Upper lobe of left lung (tissue), 6 donors: ENCODE results near the gene ALDH7A1. TPM values are rescaled to one million over a fixed set of nuclear protein-coding genes. Genes with fewer than 3 reads are reported as not detected.

Experiments
- ATAC-seq, 2 donors: fragments of 200-7000 bp; cut with Tn5 transposase; one replicate each; pipeline ENCODE4 v1.9.1; 2022; ENCODE audit warnings: mild to moderate bottlenecking in 2 of 2, moderate library complexity in 2 of 2; ENCODE audit not compliant: low FRiP score in 2 of 2
- DNase-seq, 2 donors: peaks; one replicate each; pipeline ENCODE4 v3.0.0-alpha.2; 2019 to 2020
- H3K27ac ChIP-seq, 4 donors: fragments of 200-600 bp; sonication (generic); one replicate each; pipeline ENCODE4 v1.5.1; 2016 to 2019
- H3K27me3 ChIP-seq, 4 donors: fragments of 200-600 bp; sonication (generic); one replicate each; pipeline ENCODE4 v1.5.1; 2017 to 2019
- H3K36me3 ChIP-seq, 4 donors: fragments of 200-600 bp; sonication (generic); one replicate each; pipeline ENCODE4 v1.5.1; 2016 to 2019
- H3K4me1 ChIP-seq, 4 donors: fragments of 200-600 bp; sonication (generic); one replicate each; pipeline ENCODE4 v1.5.1; 2018 to 2019
- H3K4me3 ChIP-seq, 4 donors: fragments of 200-600 bp; sonication (generic); one replicate each; pipeline ENCODE4 v1.5.1; 2017 to 2019; ENCODE audit warnings: mild to moderate bottlenecking in 2 of 4, moderate library complexity in 1 of 4
- H3K9me3 ChIP-seq, 4 donors: fragments of 200-600 bp; sonication (generic); one replicate each; pipeline ENCODE4 v1.5.1; 2018 to 2019
- EP300 ChIP-seq, 4 donors: sonication (generic); formaldehyde crosslinking; IDR thresholded peaks; one replicate each; pipeline ENCODE4 v1.5.1; 2017; ENCODE audit warnings: antibody characterized with exemption in 4 of 4, control low read depth in 2 of 4
- POLR2A ChIP-seq, 4 donors: fragments of 450-650 bp; IDR thresholded peaks; one replicate each; pipeline ENCODE4 v1.5.1; 2016 to 2017; ENCODE audit warnings: antibody characterized with exemption in 4 of 4, mild to moderate bottlenecking in 2 of 4
- POLR2AphosphoS5 ChIP-seq, 2 donors: sonication (generic); formaldehyde crosslinking; IDR thresholded peaks; one replicate each; pipeline ENCODE4 v1.5.1; 2017; ENCODE audit warnings: antibody characterized with exemption in 2 of 2
- WGBS, 2 donors: methylation state at CpG; one replicate each; pipeline ENCODE4 v1.1.5; 2017 to 2018; 5-methylcytosine and 5-hydroxymethylcytosine counted together
- total RNA-seq, 6 donors: library from RNA; depleted of rRNA in 4 of 6; stranded (reverse); fragments of >200 nt in 4 of 6; gene quantifications; one replicate each; pipeline versions ENCODE4 v1.1.0 to v1.2.1, GENCODE V29; 2016 to 2021
- TF ChIP-seq, protein P1 (sequence below), 6 experiments: fragments of 450-650 bp in 4 of 6; fragments of 200-600 bp in 2 of 6; sonication (generic) in 2 of 6; IDR thresholded peaks; one replicate each; pipeline ENCODE4 v1.5.1; 2016 to 2019; ENCODE audit warnings: antibody characterized with exemption in 6 of 6
- donor health status: DM: no; HTN: no; CAD: no; lungs with moderate emphysema.
- donor health status: DM: no; HTN: yes; CAD: no; lungs with severe emphysema.

Gene ALDH7A1
- total RNA-seq, 6 donors from 2014 or later, result 19.3 to 41.4 (median 30.0) TPM

DNA sequence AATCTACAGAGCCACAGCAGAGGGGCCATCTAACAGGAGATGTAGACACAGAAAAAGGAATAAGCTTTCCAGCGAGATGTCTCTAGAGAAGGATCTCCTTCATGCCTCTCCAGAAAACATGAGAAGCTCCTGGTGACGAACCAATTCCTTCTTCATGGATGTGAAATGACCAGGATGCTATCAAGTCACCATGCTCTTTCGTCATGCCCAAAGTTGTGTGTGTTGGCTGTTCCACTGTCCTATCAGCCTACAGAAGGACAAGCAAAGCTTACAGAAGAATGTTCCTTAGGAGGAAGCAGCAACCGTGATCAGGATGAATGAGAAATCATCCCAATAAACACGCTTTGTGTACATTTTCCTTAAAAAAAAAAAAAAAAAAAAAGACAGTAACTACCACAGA lies 54.4 kb downstream of the ALDH7A1 start:
- Histone ChIP-seq H3K9me3 (no peaks in the 10 kb centered on the region), H3K27ac (no peak overlapping the region), H3K4me3 (no peak overlapping the region), H3K4me1 (peaks cover 3 to 18% (median 13%) of the 10 kb centered on the region in 4 donors), H3K36me3 (peaks cover 0 to 7% (median 2%) of the 10 kb centered on the region in 4 donors), H3K27me3 (no peaks in the 10 kb centered on the region)
- 74 to 78% methylated on average over 5 of the region's 5 CpGs for WGBS, 2 donors
- TF ChIP-seq POLR2AphosphoS5 (IDR thresholded peaks at IDR 0.05) (no peak), POLR2A (IDR thresholded peaks at IDR 0.05) (no peak), EP300 (IDR thresholded peaks at IDR 0.05) (no peak)
- TF ChIP-seq, protein P1, sequence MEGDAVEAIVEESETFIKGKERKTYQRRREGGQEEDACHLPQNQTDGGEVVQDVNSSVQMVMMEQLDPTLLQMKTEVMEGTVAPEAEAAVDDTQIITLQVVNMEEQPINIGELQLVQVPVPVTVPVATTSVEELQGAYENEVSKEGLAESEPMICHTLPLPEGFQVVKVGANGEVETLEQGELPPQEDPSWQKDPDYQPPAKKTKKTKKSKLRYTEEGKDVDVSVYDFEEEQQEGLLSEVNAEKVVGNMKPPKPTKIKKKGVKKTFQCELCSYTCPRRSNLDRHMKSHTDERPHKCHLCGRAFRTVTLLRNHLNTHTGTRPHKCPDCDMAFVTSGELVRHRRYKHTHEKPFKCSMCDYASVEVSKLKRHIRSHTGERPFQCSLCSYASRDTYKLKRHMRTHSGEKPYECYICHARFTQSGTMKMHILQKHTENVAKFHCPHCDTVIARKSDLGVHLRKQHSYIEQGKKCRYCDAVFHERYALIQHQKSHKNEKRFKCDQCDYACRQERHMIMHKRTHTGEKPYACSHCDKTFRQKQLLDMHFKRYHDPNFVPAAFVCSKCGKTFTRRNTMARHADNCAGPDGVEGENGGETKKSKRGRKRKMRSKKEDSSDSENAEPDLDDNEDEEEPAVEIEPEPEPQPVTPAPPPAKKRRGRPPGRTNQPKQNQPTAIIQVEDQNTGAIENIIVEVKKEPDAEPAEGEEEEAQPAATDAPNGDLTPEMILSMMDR (IDR thresholded peaks at IDR 0.05), result no peak
- ATAC-seq, result no peak
- no peak for DNase-seq

DNA sequence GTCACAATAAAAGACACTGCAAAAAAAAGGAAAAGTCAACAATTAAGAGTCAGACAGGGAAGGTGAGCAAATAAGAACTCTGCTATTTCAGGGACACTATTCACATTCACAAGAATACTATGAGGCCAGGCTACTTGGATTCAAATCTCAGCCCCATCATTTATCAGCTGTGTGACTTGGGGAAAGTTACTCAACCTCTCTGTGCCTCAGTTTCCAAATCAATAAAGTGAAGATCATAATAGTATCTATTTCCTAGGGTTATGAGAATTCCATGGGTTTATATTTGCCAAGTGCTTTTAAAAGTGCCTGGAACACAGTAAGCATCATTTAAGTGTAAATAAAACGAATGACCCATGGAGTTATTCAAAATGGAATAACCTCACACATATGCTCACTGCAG lies 56.4 kb downstream of the ALDH7A1 start:
- ATAC-seq (no peak), DNase-seq (no peak)
- Histone ChIP-seq H3K4me3 (no peak overlapping the region), H3K4me1 (peaks cover 3 to 18% (median 13%) of the 10 kb centered on the region in 4 donors), H3K27me3 (no peaks in the 10 kb centered on the region), H3K27ac (no peak overlapping the region), H3K36me3 (no peaks in the 10 kb centered on the region), H3K9me3 (no peaks in the 10 kb centered on the region)
- no peak for TF ChIP-seq EP300 (IDR thresholded peaks at IDR 0.05)
- no peak for TF ChIP-seq POLR2AphosphoS5 (IDR thresholded peaks at IDR 0.05)
- TF ChIP-seq, protein P1 (IDR thresholded peaks at IDR 0.05), result no peak
- TF ChIP-seq POLR2A (IDR thresholded peaks at IDR 0.05), result no peak
- WGBS, 2 donors, result 44 to 56% methylated on average over 1 of the region's 1 CpG

DNA sequence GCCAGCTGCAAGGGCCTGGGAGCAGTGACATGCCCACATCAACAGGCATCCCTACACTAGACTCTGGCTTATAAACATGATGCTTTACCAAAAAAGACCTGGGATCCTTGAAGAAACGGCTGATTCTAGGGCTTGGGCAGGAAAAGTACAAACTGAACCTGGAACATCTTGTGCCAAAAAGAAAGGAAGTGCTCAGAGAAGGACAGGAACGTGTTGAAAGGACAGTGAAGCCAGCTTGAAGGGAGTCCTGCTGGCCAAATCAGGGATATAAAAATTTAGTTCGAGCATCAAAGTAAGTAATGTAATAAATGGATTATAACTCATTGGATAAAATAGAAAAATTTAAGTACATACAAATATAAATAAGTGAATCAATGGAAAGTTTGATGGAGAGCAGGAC lies 58.1 kb downstream of the ALDH7A1 start:
- Histone ChIP-seq H3K27ac (peak overlapping the region in 1 of 4 donors; percentile 67), H3K9me3 (no peaks in the 10 kb centered on the region), H3K4me1 (peaks cover 3 to 18% (median 15%) of the 10 kb centered on the region in 4 donors), H3K4me3 (no peak overlapping the region), H3K36me3 (no peaks in the 10 kb centered on the region), H3K27me3 (no peaks in the 10 kb centered on the region)
- DNase-seq (no peak), ATAC-seq (no peak)
- 37 to 52% methylated on average over 3 of the region's 3 CpGs for WGBS, 2 donors
- TF ChIP-seq POLR2A (IDR thresholded peaks at IDR 0.05) (no peak), EP300 (IDR thresholded peaks at IDR 0.05) (peak in 3 of 4 donors; percentile 17 to 80 (median 39)), POLR2AphosphoS5 (IDR thresholded peaks at IDR 0.05) (peak in 1 of 2 donors; percentile 57)
- TF ChIP-seq, protein P1 (IDR thresholded peaks at IDR 0.05), result peak in 4 of 6 experiments; percentile 27 to 38 (median 35)

DNA sequence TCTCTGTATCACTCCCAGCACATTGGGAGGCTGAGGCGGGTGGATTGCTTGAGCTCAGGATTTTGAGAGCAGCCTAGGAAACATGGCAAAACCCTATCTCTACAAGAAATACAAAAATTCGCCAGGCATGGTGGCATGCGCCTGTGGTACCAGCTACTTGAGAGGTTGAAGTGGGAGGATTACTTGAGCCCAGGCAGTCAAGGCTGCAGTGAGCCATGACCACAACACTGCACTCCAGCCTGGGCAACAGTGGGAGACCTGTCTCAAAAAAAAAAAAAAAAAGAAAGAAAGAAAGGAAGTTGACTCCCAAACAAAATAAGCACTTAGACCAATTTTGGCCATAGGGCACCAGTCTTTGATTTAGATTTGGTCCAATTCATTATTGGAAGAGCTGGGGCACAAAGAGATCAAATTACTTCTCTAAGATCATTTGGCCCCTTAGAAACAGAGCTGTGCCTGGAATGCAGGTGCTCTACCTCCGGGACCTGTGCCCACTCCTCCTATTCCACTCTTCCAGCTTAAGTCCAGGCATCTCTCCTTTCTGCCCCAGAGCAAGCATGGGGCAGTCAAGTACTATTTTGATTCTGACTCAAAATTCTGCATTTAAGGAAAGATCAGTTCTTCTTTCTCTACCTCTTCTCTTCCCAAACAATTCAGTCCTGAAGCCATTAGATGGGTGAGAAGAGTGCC lies 59.0 kb downstream of the ALDH7A1 start:
- Histone ChIP-seq H3K27ac (peak overlapping the region in 2 of 4 donors; percentile 40 to 67), H3K4me1 (peaks cover 3 to 19% (median 16%) of the 10 kb centered on the region in 4 donors), H3K27me3 (no peaks in the 10 kb centered on the region), H3K9me3 (no peaks in the 10 kb centered on the region), H3K36me3 (no peaks in the 10 kb centered on the region), H3K4me3 (no peak overlapping the region)
- WGBS, 2 donors, result 79 to 89% methylated on average over 3 to 4 of the region's 4 CpGs
- DNase-seq (no peak), ATAC-seq (no peak)
- TF ChIP-seq POLR2AphosphoS5 (IDR thresholded peaks at IDR 0.05) (no peak), POLR2A (IDR thresholded peaks at IDR 0.05) (no peak), EP300 (IDR thresholded peaks at IDR 0.05) (no peak)
- TF ChIP-seq, protein P1 (IDR thresholded peaks at IDR 0.05), result no peak

DNA sequence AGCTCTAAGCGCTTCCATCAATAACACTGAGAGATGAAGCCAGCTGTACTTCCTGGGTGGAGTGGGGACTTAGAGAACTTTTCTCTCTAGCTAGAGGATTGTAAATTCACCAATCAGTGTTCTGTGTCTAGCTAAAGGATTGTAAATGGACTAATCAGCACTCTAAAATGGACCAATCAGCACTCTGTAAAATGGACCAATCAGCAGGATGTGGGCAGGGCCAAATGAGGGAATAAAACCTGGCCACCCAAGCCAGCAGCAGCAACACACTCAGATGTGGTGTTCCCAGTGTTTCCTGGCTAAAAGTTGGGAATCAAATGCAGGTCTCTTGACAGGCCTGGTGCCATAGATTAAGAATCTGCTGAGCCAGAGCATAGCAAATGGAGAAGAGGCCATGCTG lies 60.5 kb downstream of the ALDH7A1 start:
- peaks cover 3 to 19% (median 16%) of the 10 kb centered on the region in 4 donors for H3K4me1 ChIP-seq
- H3K36me3 ChIP-seq, result no peaks in the 10 kb centered on the region
- DNase-seq, result no peak
- ATAC-seq, result no peak
- no peaks in the 10 kb centered on the region for H3K9me3 ChIP-seq
- no peaks in the 10 kb centered on the region for H3K27me3 ChIP-seq
- no peak overlapping the region for H3K4me3 ChIP-seq
- 100% methylated on average over 1 of the region's 1 CpG for WGBS, 2 donors
- H3K27ac ChIP-seq, result no peak overlapping the region
- TF ChIP-seq POLR2A (IDR thresholded peaks at IDR 0.05) (no peak), EP300 (IDR thresholded peaks at IDR 0.05) (no peak), POLR2AphosphoS5 (IDR thresholded peaks at IDR 0.05) (no peak)
- TF ChIP-seq, protein P1 (IDR thresholded peaks at IDR 0.05), result no peak
